G401.6 (cell line): Measurements from ENCODE around the gene PRDM13.
"Not testable (repeated sequence)": the region's sequence is repeated elsewhere in the genome, so short reads cannot be mapped to it uniquely, and the experiment has no call there.

Experiments
- FAIRE-seq: peaks from 2 replicates; lab custom pipeline; 2012; peaks lifted over from hg19 to GRCh38; lab: Jason Lieb, UNC

Gene PRDM13

GRCh38 chr6:99629293-99629692 is 22.7 kb downstream of the PRDM13 start:
- no peak for FAIRE-seq

- no peak for FAIRE-seq
Measured at GRCh38 chr6:99637629-99638028, 31.0 kb downstream of the PRDM13 start.

GRCh38 chr6:99638358-99638757 is 31.7 kb downstream of the PRDM13 start:
- FAIRE-seq, result not testable (repeated sequence)

GRCh38 chr6:99641270-99641669 is 34.6 kb downstream of the PRDM13 start:
- no peak for FAIRE-seq

GRCh38 chr6:99645986-99646385 is 39.4 kb downstream of the PRDM13 start:
- no peak for FAIRE-seq

GRCh38 chr6:99650091-99650571 is 43.5 kb downstream of the PRDM13 start:
- FAIRE-seq, result not testable (repeated sequence)

GRCh38 chr6:99660206-99660605 is 53.6 kb downstream of the PRDM13 start:
- no peak for FAIRE-seq

- FAIRE-seq, result no peak
Measured at GRCh38 chr6:99661870-99662269, 55.2 kb downstream of the PRDM13 start.

- FAIRE-seq, result no peak
Measured at GRCh38 chr6:99662616-99663015, 56.0 kb downstream of the PRDM13 start.
